Measurements from ENCODE around the gene MPDU1.
"Not testable (repeated sequence)": the region's sequence is repeated elsewhere in the genome, so short reads cannot be mapped to it uniquely, and the experiment has no call there.

Gene MPDU1

DNA sequence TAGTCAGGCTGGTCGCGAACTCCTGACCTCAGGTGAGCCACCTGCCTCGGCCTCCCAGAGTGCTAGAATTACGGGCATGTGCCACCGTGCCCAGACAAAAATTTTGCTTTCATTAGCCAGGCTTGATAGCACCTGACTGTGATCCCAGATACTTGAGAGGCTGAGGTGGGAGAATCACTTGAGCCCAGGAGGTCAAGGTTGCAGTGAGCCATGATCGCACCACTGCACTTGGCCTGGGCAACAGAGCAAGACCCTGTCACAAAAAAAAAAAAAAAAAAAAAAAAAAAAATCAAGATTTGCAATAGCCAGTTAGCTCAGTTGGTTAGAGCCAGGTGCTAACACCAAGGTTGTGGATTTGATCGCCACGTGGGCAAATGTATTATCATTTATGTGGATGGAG, 37.2 kb downstream of the MPDU1 start:
- no peak for DNase-seq

DNA sequence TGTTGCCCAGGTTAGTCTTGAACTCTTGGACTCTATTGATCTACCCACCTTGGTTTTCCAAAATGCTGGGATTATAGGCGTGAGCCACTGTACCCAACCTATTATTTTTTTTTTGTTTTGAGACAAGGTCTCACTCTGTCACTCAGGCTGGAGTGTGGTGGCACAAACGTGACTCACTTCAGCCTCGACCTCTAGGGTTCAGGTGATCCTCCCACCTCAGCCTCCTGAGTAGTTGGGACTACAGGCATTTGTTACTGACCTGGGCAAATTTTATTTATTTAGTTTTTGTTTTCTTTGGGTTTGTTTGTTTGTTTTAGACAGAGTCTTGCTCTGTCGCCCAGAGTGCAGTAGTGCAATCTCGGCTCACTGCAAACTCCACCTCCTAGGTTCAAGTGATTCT, 40.0 kb downstream of the MPDU1 start:
- no peak for DNase-seq

- not testable (repeated sequence) for DNase-seq
Observed at GRCh38 chr17:7625749-7626148, 42.1 kb downstream of the MPDU1 start.

- DNase-seq, result no peak
Observed at GRCh38 chr17:7626307-7626706, 42.7 kb downstream of the MPDU1 start.

- no peak for DNase-seq
Observed at GRCh38 chr17:7626956-7627249, 43.3 kb downstream of the MPDU1 start.

- DNase-seq, result peak; percentile 90
Observed at GRCh38 chr17:7627250-7628121, 43.8 kb downstream of the MPDU1 start, which contains the start of gene SAT2. TSS of gene SAT2 (minus strand) at chr17:7627821. CDS start at chr17:7627635, 186 bp downstream.

GRCh38 chr17:7629939-7630571, 46.4 kb downstream of the MPDU1 start, which contains the start of gene SHBG:
TSS of gene SHBG (plus strand) at chr17:7630135. CDS start at chr17:7630173, 38 bp downstream.
- DNase-seq, result no peak

DNA sequence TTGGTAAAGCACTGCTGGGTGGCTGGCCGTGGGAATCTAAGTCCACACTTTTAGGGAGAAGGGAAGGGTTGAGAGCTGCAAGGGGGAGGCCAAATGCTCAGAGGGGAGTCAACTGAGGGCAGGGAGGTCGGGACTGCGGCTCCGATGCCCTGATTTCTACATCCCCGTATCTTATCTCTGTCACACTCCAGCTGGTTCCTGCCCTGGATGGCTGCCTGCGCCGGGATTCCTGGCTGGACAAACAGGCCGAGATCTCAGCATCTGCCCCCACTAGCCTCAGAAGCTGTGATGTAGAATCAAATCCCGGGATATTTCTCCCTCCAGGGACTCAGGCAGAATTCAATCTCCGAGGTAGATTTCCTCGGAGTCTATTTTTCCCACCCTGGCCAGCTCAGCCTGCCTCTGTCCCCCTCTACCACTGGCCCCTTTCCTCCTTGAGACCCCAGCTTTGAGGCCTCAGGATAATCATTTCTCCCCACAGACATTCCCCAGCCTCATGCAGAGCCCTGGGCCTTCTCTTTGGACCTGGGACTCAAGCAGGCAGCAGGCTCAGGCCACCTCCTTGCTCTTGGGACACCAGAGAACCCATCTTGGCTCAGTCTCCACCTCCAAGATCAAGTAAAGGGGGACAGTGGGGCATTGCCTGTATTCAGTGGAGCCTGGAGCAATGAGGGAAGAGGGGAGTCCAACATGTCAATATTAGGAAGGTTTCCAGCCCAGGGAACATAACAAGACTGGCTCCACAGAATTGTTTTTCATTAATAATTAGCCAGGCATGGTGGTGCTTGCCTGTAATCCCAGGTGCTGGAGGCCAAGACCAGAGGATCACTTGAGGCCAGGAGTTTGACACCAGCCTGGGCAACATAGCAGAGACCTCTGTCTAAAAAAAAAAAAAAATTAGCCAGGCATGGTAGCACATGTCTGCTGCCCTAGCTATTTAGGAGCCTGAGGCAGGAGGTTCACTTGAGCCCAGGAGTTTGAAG, 48.0 kb downstream of the MPDU1 start:
- no peak for DNase-seq

GRCh38 chr17:7632492-7632894, 48.8 kb downstream of the MPDU1 start:
- DNase-seq, result no peak

DNA sequence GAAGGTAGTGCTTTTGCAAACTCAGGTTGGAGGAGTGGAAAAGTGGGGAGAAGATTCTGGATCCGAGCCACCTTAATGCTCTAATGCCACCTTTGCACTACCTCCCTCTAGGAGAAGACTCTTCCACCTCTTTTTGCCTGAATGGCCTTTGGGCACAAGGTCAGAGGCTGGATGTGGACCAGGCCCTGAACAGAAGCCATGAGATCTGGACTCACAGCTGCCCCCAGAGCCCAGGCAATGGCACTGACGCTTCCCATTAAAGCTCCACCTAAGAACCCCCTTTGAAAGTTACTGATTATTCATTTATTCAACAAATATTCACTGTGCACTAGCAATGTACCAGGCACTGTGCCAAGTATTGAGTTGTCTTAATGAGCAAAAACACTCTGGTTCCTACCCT, 49.4 kb downstream of the MPDU1 start:
- no peak for DNase-seq

- peak; percentile 1 for DNase-seq
Observed at GRCh38 chr17:7634384-7634783, 50.7 kb downstream of the MPDU1 start.

- DNase-seq, result no peak
Observed at GRCh38 chr17:7636163-7636562, 52.5 kb downstream of the MPDU1 start.

Data from NCI-H345 (cell line).